ENCODE measurements around the gene GRM8. TPM values are rescaled to one million over a fixed set of nuclear protein-coding genes. Genes with fewer than 3 reads are reported as not detected.

GRM8 gene
- total and polyA plus RNA-seq, 7 donors: 0.08 TPM; not detected in 6

DNA sequence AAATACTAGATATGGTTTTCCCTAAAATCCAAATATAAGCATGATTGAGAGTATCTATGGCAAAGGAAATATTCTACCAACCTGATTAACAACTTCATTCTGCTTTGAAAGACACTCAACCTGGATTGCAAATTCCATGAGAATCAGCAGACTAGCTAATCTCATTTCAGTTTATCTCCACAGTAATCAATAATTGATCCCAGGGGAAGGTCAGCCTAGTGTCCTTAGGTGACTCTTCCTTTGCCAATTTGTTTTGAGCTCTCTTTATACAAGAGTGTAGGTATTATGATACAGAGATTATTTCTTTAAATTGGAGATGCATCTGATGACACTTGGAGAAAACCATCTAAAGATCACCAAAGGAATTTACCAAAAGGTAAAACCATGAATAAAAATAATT lies 100.3 kb downstream of the GRM8 start:
- Histone ChIP-seq H3K4me3 (no peak overlapping the region), H3K36me3 (ENCODE audit: insufficient read depth in 1 of 2, low read depth in 1 of 2) (no peaks in the 10 kb centered on the region), H3K9me3 (no peaks in the 10 kb centered on the region), H3K27me3 (ENCODE audit: insufficient read depth in 3 of 3, low read length in 2 of 3) (peaks cover 0 to 3% (median 1%) of the 10 kb centered on the region in 3 donors), H3K4me1 (no peaks in the 10 kb centered on the region), H3K27ac (no peak overlapping the region)
- no peak for DNase-seq
- intact Hi-C loops (cut with DNase I): no loop called here
- TF ChIP-seq, protein P1, sequence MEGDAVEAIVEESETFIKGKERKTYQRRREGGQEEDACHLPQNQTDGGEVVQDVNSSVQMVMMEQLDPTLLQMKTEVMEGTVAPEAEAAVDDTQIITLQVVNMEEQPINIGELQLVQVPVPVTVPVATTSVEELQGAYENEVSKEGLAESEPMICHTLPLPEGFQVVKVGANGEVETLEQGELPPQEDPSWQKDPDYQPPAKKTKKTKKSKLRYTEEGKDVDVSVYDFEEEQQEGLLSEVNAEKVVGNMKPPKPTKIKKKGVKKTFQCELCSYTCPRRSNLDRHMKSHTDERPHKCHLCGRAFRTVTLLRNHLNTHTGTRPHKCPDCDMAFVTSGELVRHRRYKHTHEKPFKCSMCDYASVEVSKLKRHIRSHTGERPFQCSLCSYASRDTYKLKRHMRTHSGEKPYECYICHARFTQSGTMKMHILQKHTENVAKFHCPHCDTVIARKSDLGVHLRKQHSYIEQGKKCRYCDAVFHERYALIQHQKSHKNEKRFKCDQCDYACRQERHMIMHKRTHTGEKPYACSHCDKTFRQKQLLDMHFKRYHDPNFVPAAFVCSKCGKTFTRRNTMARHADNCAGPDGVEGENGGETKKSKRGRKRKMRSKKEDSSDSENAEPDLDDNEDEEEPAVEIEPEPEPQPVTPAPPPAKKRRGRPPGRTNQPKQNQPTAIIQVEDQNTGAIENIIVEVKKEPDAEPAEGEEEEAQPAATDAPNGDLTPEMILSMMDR (IDR thresholded peaks at IDR 0.05): no peak
- no peak for ATAC-seq

DNA sequence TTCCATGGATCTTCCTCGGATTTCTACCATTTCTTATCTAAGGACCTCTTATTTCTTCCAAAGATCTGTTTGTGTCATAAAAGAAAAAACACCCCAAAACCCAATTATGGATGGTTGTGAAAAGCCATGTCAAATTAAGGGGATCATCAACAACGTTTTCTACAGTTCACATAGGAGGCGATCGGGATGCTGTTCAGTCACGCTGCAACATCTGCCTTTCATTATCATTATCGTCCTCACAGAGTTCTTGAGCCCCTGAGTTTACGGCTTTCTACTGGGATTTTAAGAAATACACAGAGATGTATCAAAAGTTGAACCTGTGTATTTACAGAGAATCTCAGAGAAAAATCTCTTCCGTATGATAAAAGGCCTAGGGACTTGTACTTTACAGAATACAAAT lies 101.4 kb downstream of the GRM8 start:
- intact Hi-C loops (cut with DNase I): no loop called here
- Histone ChIP-seq H3K27ac (no peak overlapping the region), H3K27me3 (ENCODE audit: insufficient read depth in 3 of 3, low read length in 2 of 3) (peaks cover 0 to 3% (median 1%) of the 10 kb centered on the region in 3 donors), H3K4me3 (no peak overlapping the region), H3K36me3 (ENCODE audit: insufficient read depth in 1 of 2, low read depth in 1 of 2) (no peaks in the 10 kb centered on the region), H3K4me1 (no peaks in the 10 kb centered on the region), H3K9me3 (no peaks in the 10 kb centered on the region)
- ATAC-seq (no peak), DNase-seq (no peak)
- TF ChIP-seq, protein P1 (IDR thresholded peaks at IDR 0.05): no peak
- 68 to 69% (median 69%) methylated on average over 8 of the region's 8 CpGs for WGBS, 3 donors

DNA sequence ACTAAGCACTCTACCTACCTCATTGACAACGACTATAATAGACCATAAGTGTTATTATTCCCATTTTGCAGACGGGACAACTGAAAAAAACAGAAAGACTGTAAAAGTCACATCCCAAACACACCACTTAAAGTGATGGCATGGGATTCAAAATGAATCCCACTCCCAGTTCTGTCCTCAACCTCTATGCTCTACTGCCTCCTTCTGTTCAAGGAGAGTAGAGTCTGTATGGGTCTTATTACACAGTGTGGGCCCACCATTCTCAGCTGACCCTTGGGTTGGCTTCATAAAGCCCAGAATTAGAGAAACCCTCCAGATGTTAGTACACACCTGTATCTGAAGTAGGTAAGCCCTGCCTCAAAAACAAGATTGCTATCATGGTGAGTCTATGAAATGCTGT lies 102.2 kb downstream of the GRM8 start:
- Histone ChIP-seq H3K36me3 (ENCODE audit: insufficient read depth in 1 of 2, low read depth in 1 of 2) (no peaks in the 10 kb centered on the region), H3K27me3 (ENCODE audit: insufficient read depth in 3 of 3, low read length in 2 of 3) (peaks cover 0 to 3% (median 1%) of the 10 kb centered on the region in 3 donors), H3K9me3 (no peaks in the 10 kb centered on the region), H3K4me1 (no peaks in the 10 kb centered on the region), H3K27ac (no peak overlapping the region), H3K4me3 (no peak overlapping the region)
- ATAC-seq (no peak), DNase-seq (no peak)
- TF ChIP-seq, protein P1 (IDR thresholded peaks at IDR 0.05): no peak
- intact Hi-C loops (cut with DNase I): no loop called here
- 36 to 50% (median 45%) methylated on average over 2 of the region's 2 CpGs for WGBS, 3 donors

DNA sequence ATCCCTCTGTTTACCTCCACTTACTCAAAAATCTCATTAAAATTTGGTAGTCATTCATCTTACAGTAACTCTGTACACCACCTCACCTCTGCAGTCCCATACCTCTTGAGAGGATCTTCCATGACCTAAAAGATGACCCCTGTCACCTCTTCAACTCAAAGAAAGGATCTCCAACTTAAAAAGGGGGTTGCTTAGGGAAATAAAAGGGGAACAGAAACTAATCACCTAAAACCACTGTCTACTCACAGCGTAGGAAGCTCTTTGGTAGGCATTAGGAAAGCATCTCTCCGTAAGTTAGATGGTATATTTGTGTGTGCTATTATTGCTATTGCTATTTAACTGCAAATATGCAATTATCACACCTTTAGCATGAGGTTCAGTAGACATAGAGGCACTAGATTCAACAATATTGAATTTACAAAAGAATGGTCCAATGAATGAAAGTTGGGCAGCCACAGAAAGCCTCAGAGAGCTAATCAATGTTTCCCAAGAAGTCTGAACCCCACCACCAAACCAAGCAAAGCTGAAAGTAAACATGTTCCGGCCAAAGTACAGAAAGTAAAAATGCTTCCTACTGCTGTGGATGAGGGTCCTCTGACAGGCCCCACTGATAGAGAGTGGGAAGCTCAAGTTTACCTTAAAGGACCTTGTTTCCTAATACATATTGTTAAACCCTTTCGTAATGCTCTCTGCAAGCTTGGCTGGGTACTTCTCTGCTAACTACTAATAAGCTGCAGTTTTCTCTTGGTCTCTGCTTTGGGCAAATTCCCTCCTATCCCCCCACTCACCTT lies 105.8 kb downstream of the GRM8 start:
- Histone ChIP-seq H3K27me3 (ENCODE audit: insufficient read depth in 3 of 3, low read length in 2 of 3) (peaks cover 0 to 3% (median 0%) of the 10 kb centered on the region in 3 donors), H3K4me1 (no peaks in the 10 kb centered on the region), H3K4me3 (no peak overlapping the region), H3K9me3 (no peaks in the 10 kb centered on the region), H3K27ac (no peak overlapping the region), H3K36me3 (ENCODE audit: insufficient read depth in 1 of 2, low read depth in 1 of 2) (no peaks in the 10 kb centered on the region)
- intact Hi-C loops (cut with DNase I): no loop called here
- DNase-seq (no peak), ATAC-seq (no peak)
- 81 to 91% (median 83%) methylated on average over 4 of the region's 4 CpGs for WGBS, 3 donors
- TF ChIP-seq, protein P1 (IDR thresholded peaks at IDR 0.05): no peak

DNA sequence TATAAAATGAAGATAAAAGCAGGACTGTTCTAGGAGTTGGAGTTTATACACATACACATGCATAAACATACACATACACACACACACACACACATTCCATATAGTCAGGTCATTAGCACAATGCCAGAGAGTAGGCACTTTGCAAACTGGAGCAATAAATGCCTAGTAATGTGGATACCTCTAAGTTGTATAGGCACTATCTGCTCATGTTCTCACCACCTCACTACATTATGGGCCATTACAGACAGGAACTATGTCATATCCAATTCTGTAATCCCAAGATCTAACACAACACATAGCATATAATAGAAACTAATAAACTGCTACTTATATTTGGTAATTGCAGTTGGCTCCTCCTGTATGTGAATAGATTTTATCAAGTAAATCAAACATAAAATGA lies 115.6 kb downstream of the GRM8 start:
- no peak overlapping the region for H3K27ac ChIP-seq

More for the DNA sequence above, 115.6 kb downstream of the GRM8 start:
- DNase-seq (no peak), ATAC-seq (no peak)
- no peaks in the 10 kb centered on the region for H3K9me3 ChIP-seq
- H3K4me3 ChIP-seq: no peak overlapping the region
- TF ChIP-seq, protein P1 (IDR thresholded peaks at IDR 0.05): no peak
- H3K36me3 ChIP-seq (ENCODE audit: insufficient read depth in 1 of 2, low read depth in 1 of 2): no peaks in the 10 kb centered on the region
- H3K4me1 ChIP-seq: no peaks in the 10 kb centered on the region
- H3K27me3 ChIP-seq (ENCODE audit: insufficient read depth in 3 of 3, low read length in 2 of 3): no peaks in the 10 kb centered on the region
- intact Hi-C loops (cut with DNase I): no loop called here
